Loucy (cell line): ENCODE measurements around the gene RAB19.

ENCODE experiments used
- H2AFZ ChIP-seq: fragments of 200-600 bp; sonication (generic); 2 replicates; pipeline ENCODE4 v1.6.0; 2016; ENCODE audit warnings: antibody characterized with exemption, mild to moderate bottlenecking, low read length, moderate library complexity
- H3F3A ChIP-seq: fragments of 200-600 bp; 2 replicates; pipeline ENCODE4 v1.6.0; 2016; ENCODE audit warnings: antibody characterized with exemption, low read depth, mild to moderate bottlenecking
- H3K27me3 ChIP-seq: fragments of 200-600 bp; sonication (generic); 2 replicates; pipeline ENCODE4 v1.6.1; 2014; ENCODE audit warnings: low read length, mild to moderate bottlenecking; ENCODE audit not compliant: insufficient read depth, poor library complexity, severe bottlenecking
- H3K36me3 ChIP-seq: fragments of 200-600 bp; sonication (generic); 2 replicates; pipeline ENCODE4 v1.6.1; 2016; ENCODE audit warnings: low read length; ENCODE audit not compliant: insufficient read depth
- H3K4me1 ChIP-seq: fragments of 200-600 bp; sonication (generic); 2 replicates; pipeline ENCODE4 v1.5.1; 2014; ENCODE audit warnings: low read length, mild to moderate bottlenecking; ENCODE audit not compliant: insufficient read depth, poor library complexity, severe bottlenecking
- H3K4me2 ChIP-seq: fragments of 200-600 bp; sonication (generic); 2 replicates; pipeline ENCODE4 v1.6.0; 2014; ENCODE audit warnings: antibody characterized with exemption, low read length, low read depth, mild to moderate bottlenecking; ENCODE audit not compliant: poor library complexity, severe bottlenecking
- H3K4me3 ChIP-seq: fragments of 200-600 bp; sonication (generic); 2 replicates; pipeline ENCODE4 v1.5.1; 2014; ENCODE audit warnings: low read length, mild to moderate bottlenecking, mixed read lengths; ENCODE audit not compliant: poor library complexity, severe bottlenecking
- H3K79me2 ChIP-seq: fragments of 200-600 bp; sonication (generic); 2 replicates; pipeline ENCODE4 v1.6.1; 2014; ENCODE audit warnings: low read length; ENCODE audit not compliant: insufficient read depth
- H3K9ac ChIP-seq: fragments of 200-600 bp; sonication (generic); 2 replicates; pipeline ENCODE4 v1.6.0; 2014; ENCODE audit warnings: mild to moderate bottlenecking, low read depth, low read length, moderate library complexity; ENCODE audit not compliant: poor library complexity, severe bottlenecking
- H3K9me2 ChIP-seq: fragments of 200-600 bp; sonication (generic); replicated peaks from 2 replicates; pipeline ENCODE4 v1.6.1; 2016; ENCODE audit warnings: low read depth, low read length, mixed read lengths
- H3K9me3 ChIP-seq: fragments of 200-600 bp; sonication (generic); 2 replicates; pipeline ENCODE4 v1.6.1; 2014; ENCODE audit warnings: mild to moderate bottlenecking, antibody characterized with exemption, low read length, low read depth; ENCODE audit not compliant: insufficient read depth
- H4K20me1 ChIP-seq: fragments of 200-600 bp; sonication (generic); 2 replicates; pipeline ENCODE4 v1.6.0; 2014; ENCODE audit warnings: antibody characterized with exemption, low read length, mild to moderate bottlenecking; ENCODE audit not compliant: insufficient read depth, poor library complexity, severe bottlenecking
- EZH2phosphoT487 ChIP-seq: fragments of 200-600 bp; IDR thresholded peaks from 2 replicates; pipeline ENCODE4 v1.6.1; 2018; ENCODE audit warnings: antibody characterized with exemption, mild to moderate bottlenecking, moderate library complexity, borderline replicate concordance
- TF ChIP-seq, protein P1 (sequence below): fragments of 200-600 bp; sonication (generic); conservative IDR thresholded peaks from 2 replicates; pipeline ENCODE4 v1.5.1; 2014; ENCODE audit warnings: mild to moderate bottlenecking, antibody characterized with exemption, low read length

RAB19 gene

DNA sequence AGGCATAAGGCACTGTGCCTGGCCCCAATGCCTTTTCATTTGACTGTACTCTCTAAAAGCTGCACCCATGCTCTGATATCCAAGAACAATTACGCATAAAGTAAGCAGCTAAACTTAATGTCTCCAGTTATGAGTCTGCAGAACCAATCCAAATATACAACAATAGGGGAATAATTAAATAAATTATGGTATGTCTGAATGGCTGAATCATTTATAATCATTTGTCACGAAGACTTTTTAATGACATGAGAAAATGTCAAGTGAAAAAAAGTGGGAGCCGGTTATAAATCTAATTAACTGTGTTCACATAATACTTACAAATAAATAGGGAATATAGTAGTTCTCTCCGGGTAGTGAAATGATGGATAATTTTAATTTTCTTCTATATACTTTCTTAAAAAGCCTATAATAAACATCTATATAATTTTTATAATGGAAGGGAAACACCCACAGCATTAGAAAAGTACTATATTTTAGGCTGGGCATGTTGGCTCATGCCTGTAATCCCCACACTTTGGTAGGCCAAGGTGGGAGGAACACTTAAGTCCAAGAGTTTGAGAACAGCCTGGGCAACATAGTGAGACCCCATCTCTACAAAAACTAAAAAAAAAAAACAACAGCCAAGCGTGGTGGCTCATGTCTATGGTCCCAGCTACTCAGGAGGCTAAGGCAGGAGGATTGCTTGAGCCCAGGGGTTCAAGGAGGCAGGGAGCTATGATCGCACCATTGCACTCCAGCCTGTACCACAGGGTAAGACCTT, 19.7 kb upstream of the RAB19 start:
- no peak overlapping the region for H3K4me2 ChIP-seq

DNA sequence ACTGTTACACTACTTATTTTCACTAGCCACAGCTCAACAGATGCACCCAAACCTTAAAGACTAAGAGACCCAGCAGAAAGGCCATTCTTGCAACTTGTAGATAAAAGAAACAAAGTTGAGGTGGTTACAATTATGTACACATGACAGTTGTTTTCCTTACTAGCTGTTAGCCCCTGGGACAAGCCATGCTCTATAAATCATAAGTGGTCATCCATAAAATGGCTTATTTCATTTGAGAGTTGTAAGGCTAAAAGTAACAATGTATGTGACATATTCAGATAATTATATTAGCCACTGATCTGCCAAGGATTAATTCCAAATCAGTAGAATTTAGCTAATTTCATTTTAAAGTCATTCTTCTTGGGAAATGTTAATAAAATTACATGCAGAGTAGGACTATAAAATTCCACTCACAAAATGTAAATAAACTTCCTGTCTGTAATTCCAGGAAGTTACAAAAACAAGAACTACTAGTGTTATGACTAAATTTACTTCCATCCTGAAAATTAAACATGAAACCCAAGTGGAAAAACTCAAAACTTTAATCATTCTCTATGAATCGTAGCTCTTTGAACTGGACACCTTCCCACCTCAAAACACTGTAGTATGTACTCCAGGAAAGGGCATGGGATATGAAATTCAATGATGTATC, 18.8 kb upstream of the RAB19 start:
- peaks cover 6% of the 10 kb centered on the region for H4K20me1 ChIP-seq
- no peak overlapping the region for H3K4me3 ChIP-seq
- no peak overlapping the region for H3K9ac ChIP-seq
- H3F3A ChIP-seq, result no peaks in the 10 kb centered on the region
- H3K4me2 ChIP-seq, result no peak overlapping the region
- no peak overlapping the region for H2AFZ ChIP-seq
- H3K36me3 ChIP-seq, result peaks cover 12% of the 10 kb centered on the region; the same call in 1 of the 2 replicates
- H3K4me1 ChIP-seq, result peaks cover 5% of the 10 kb centered on the region
- H3K27me3 ChIP-seq, result no peaks in the 10 kb centered on the region
- no peaks in the 10 kb centered on the region for H3K9me3 ChIP-seq
- TF ChIP-seq, protein P1, sequence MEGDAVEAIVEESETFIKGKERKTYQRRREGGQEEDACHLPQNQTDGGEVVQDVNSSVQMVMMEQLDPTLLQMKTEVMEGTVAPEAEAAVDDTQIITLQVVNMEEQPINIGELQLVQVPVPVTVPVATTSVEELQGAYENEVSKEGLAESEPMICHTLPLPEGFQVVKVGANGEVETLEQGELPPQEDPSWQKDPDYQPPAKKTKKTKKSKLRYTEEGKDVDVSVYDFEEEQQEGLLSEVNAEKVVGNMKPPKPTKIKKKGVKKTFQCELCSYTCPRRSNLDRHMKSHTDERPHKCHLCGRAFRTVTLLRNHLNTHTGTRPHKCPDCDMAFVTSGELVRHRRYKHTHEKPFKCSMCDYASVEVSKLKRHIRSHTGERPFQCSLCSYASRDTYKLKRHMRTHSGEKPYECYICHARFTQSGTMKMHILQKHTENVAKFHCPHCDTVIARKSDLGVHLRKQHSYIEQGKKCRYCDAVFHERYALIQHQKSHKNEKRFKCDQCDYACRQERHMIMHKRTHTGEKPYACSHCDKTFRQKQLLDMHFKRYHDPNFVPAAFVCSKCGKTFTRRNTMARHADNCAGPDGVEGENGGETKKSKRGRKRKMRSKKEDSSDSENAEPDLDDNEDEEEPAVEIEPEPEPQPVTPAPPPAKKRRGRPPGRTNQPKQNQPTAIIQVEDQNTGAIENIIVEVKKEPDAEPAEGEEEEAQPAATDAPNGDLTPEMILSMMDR, result no peak
- TF ChIP-seq EZH2phosphoT487, result no peak
- H3K79me2 ChIP-seq, result peaks cover 24% of the 10 kb centered on the region; the same call in 1 of the 2 replicates
- H3K9me2 ChIP-seq, result no peaks in the 10 kb centered on the region

More for the DNA sequence above, 19.7 kb upstream of the RAB19 start:
- peaks cover 3% of the 10 kb centered on the region for H4K20me1 ChIP-seq
- peaks cover 20% of the 10 kb centered on the region; the same call in 1 of the 2 replicates for H3K36me3 ChIP-seq
- H3K4me1 ChIP-seq, result peaks cover 5% of the 10 kb centered on the region
- H3K27me3 ChIP-seq, result no peaks in the 10 kb centered on the region
- TF ChIP-seq EZH2phosphoT487, result no peak
- TF ChIP-seq, protein P1, result no peak
- peaks cover 15% of the 10 kb centered on the region; the same call in 1 of the 2 replicates for H3K79me2 ChIP-seq
- H3F3A ChIP-seq, result no peaks in the 10 kb centered on the region
- no peaks in the 10 kb centered on the region for H3K9me3 ChIP-seq
- no peak overlapping the region for H2AFZ ChIP-seq
- no peak overlapping the region for H3K9ac ChIP-seq
- H3K4me3 ChIP-seq, result no peak overlapping the region
- no peaks in the 10 kb centered on the region for H3K9me2 ChIP-seq

DNA sequence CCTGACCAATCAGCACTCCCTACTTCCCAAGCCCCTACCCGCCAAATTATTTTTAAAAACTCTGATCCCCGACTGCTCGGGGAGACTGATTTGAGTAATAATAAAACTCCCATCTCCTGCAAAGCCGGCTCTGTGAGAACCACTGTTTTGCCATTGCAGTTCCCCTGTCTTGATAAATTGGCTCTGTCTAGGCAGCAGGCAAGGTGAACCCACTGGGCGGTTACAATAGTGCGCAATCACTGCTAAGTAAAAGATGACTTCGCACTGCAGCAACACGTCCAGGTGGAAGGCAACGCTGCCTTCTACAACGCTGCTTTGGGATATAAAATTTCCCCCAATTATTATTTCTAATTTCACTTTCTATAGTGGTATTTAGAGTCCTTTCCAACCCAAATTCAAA, 14.4 kb upstream of the RAB19 start:
- Histone ChIP-seq H2AFZ (no peak overlapping the region), H3K27me3 (no peaks in the 10 kb centered on the region), H3K4me2 (no peak overlapping the region), H3K9me2 (no peaks in the 10 kb centered on the region), H3K4me3 (no peak overlapping the region), H3K4me1 (peaks cover 26% of the 10 kb centered on the region), H4K20me1 (peaks cover 36% of the 10 kb centered on the region), H3K36me3 (no peaks in the 10 kb centered on the region), H3K79me2 (peaks cover 23% of the 10 kb centered on the region; the same call in 1 of the 2 replicates), H3K9me3 (no peaks in the 10 kb centered on the region), H3K9ac (no peak overlapping the region), H3F3A (no peaks in the 10 kb centered on the region)
- no peak for TF ChIP-seq EZH2phosphoT487
- TF ChIP-seq, protein P1, result no peak
